Endothelial cell of umbilical vein (primary cell): ENCODE data around the gene ARHGEF12. TPM values are rescaled to one million over a fixed set of nuclear protein-coding genes. Genes with fewer than 3 reads are reported as not detected.

Source experiments
- BruUV-seq: library from RNA; stranded (reverse); fragments of 400-500 nt; replicated peaks from 2 replicates; lab custom pipeline; 2021; lab: Mats Ljungman, UMichigan
- CTCF ChIA-PET: fragments of 300-600, 350-600 bp; sonication (Branson Sonifier 250); formaldehyde crosslinking; loops from one replicate; lab custom pipeline; 2021; ENCODE audit warnings: antibody characterized with exemption, inconsistent platforms; lab: Charles Lee
- POLR2A ChIA-PET: fragments of 300-600, 350-600 bp; sonication (Branson Sonifier 250); formaldehyde crosslinking; loops from one replicate; lab custom pipeline; 2021; ENCODE audit warnings: antibody characterized with exemption, inconsistent platforms; lab: Charles Lee
- DNase-seq: peaks from one replicate; pipeline ENCODE4 v3.0.0-alpha.2; 2011; ENCODE audit warnings: low read depth, low spot score
- FAIRE-seq: peaks from 2 replicates; lab custom pipeline; 2011; peaks lifted over from hg19 to GRCh38; lab: Jason Lieb, UNC
- H2AFZ ChIP-seq: 2 replicates; pipeline ENCODE4 v1.6.0; 2012; ENCODE audit warnings: low read depth, low read length, control low read depth, inconsistent platforms
- H3K27ac ChIP-seq: 2 replicates; pipeline ENCODE4 v1.5.1; 2011; ENCODE audit warnings: low read depth, mild to moderate bottlenecking, control low read depth, low read length, moderate library complexity; ENCODE audit not compliant: insufficient read depth
- H3K27me3 ChIP-seq, 2 experiments: 2 replicates each; pipeline versions ENCODE4 v1.6.0 to v1.6.1; 2011; ENCODE audit warnings: low read length in 2 of 2, mixed read lengths in 1 of 2; ENCODE audit not compliant: control insufficient read depth in 2 of 2, insufficient read depth in 2 of 2
- H3K36me3 ChIP-seq, 2 experiments: 2 replicates in 1 of 2; 3 replicates in 1 of 2; pipeline ENCODE4 v1.5.1; 2011; ENCODE audit warnings: low read length in 2 of 2, mild to moderate bottlenecking in 1 of 2, moderate library complexity in 1 of 2; ENCODE audit not compliant: control insufficient read depth in 2 of 2, insufficient read depth in 2 of 2; ENCODE audit errors: extremely low read depth in 1 of 2
- H3K4me1 ChIP-seq: 3 replicates; pipeline ENCODE4 v1.5.1; 2011; ENCODE audit warnings: mild to moderate bottlenecking, low read length; ENCODE audit not compliant: control insufficient read depth, insufficient read depth; ENCODE audit errors: extremely low read depth
- H3K4me2 ChIP-seq: 2 replicates; pipeline ENCODE4 v1.6.1; 2011; ENCODE audit warnings: low read length, control low read depth, mixed read lengths; ENCODE audit not compliant: insufficient read depth
- H3K4me3 ChIP-seq, 3 experiments: fragments of 200-600 bp in 1 of 3; sonication (generic), shearing (Covaris generic) in 1 of 3; replicated peaks in 1 of 3; 2 replicates each; pipeline ENCODE4 v1.5.1; 2011 to 2016; ENCODE audit warnings: control low read depth in 3 of 3, low read length in 3 of 3, mild to moderate bottlenecking in 2 of 3, inconsistent platforms in 1 of 3, low read depth in 1 of 3, moderate library complexity in 1 of 3; ENCODE audit not compliant: insufficient read depth in 1 of 3
- H3K79me2 ChIP-seq: 2 replicates; pipeline ENCODE4 v1.6.0; 2012; ENCODE audit warnings: low read length, inconsistent platforms; ENCODE audit not compliant: control insufficient read depth, insufficient read depth
- H3K9ac ChIP-seq: replicated peaks from 2 replicates; pipeline ENCODE3; 2011; ENCODE audit warnings: low read length, control low read depth; ENCODE audit not compliant: insufficient read depth; ENCODE audit errors: extremely low read depth
- H3K9me1 ChIP-seq: replicated peaks from 3 replicates; pipeline ENCODE4 v1.6.0; 2011; ENCODE audit warnings: mild to moderate bottlenecking, low read length; ENCODE audit not compliant: control insufficient read depth, insufficient read depth; ENCODE audit errors: extremely low read depth
- H3K9me3 ChIP-seq: replicated peaks from 2 replicates; pipeline ENCODE4 v1.5.1; 2012; ENCODE audit warnings: low read length, inconsistent platforms; ENCODE audit not compliant: control insufficient read depth, insufficient read depth
- H4K20me1 ChIP-seq: replicated peaks from 2 replicates; pipeline ENCODE3; 2011; ENCODE audit warnings: mild to moderate bottlenecking, low read length; ENCODE audit not compliant: control insufficient read depth, insufficient read depth; ENCODE audit errors: extremely low read depth
- EZH2 ChIP-seq: IDR thresholded peaks from 2 replicates; pipeline ENCODE4 v1.6.1; 2012; ENCODE audit warnings: borderline replicate concordance, low read depth, mild to moderate bottlenecking, moderate library complexity, low read length, inconsistent platforms; ENCODE audit not compliant: severe bottlenecking
- FOS ChIP-seq: IDR thresholded peaks from 2 replicates; pipeline ENCODE4 v1.6.1; 2011; ENCODE audit warnings: mild to moderate bottlenecking, low read length, moderate library complexity, borderline replicate concordance; ENCODE audit not compliant: insufficient read depth
- GATA2 ChIP-seq: IDR thresholded peaks from 2 replicates; pipeline ENCODE4 v1.7.0; 2011; ENCODE audit warnings: low read depth, mild to moderate bottlenecking, moderate library complexity, mixed read lengths, low read length; ENCODE audit not compliant: insufficient read length, insufficient read depth
- JUN ChIP-seq: IDR thresholded peaks from 2 replicates; pipeline ENCODE4 v1.6.1; 2011; ENCODE audit warnings: borderline replicate concordance, low read depth; ENCODE audit not compliant: insufficient read length, insufficient read depth
- MYC ChIP-seq: IDR thresholded peaks from one replicate; pipeline ENCODE4 v1.6.1; 2011; ENCODE audit warnings: mild to moderate bottlenecking, low read depth, low read length
- POLR2A ChIP-seq: IDR thresholded peaks from 2 replicates; pipeline ENCODE4 v1.6.1; 2012; ENCODE audit warnings: low read depth, mild to moderate bottlenecking, control low read depth, low read length
- POLR2AphosphoS5 ChIP-seq: IDR thresholded peaks from 2 replicates; pipeline ENCODE4 v1.6.1; 2012; ENCODE audit warnings: low read depth, mild to moderate bottlenecking, control low read depth, low read length, moderate library complexity; ENCODE audit not compliant: insufficient read depth
- dilution Hi-C: fragments of 300-500 bp; cut with MboI; formaldehyde crosslinking; loops from one replicate; pipeline ENCODE4 v1.15.0; 2019; ENCODE audit warnings: low sequenced_read_pairs; ENCODE audit not compliant: extremely low pct_ligation_motif_present
- intact Hi-C: fragments of 100-400 bp; cut with micrococcal nuclease; formaldehyde crosslinking; loops from one replicate; pipeline ENCODE4 v1.10.0; 2022
- polyA plus RNA-seq, 4 experiments: library from polyadenylated mRNA; depleted of rRNA in 3 of 4; stranded (reverse) in 3 of 4; unstranded in 1 of 4; fragments of >200 nt; gene quantifications; 2 replicates each; pipeline versions ENCODE4 v1.2.1 to v1.2.3, GENCODE V29; 2011 to 2012; ENCODE audit warnings: missing spikeins in 1 of 4
- total RNA-seq: library from RNA; stranded (reverse); gene quantifications from 2 replicates; pipeline ENCODE4 v1.2.3, GENCODE V29; 2021
- TF ChIP-seq, protein P1 (sequence below): IDR thresholded peaks from 2 replicates; pipeline ENCODE4 v1.6.1; 2011; ENCODE audit not compliant: insufficient read depth, insufficient read length
- TF ChIP-seq, protein P2 (sequence below), 2 donors: IDR thresholded peaks; 1 replicate in 1 of 2; 2 replicates in 1 of 2; pipeline ENCODE4 v1.5.1; 2011; ENCODE audit warnings: low read length in 2 of 2, mild to moderate bottlenecking in 2 of 2, moderate library complexity in 2 of 2, control low read depth in 1 of 2, inconsistent platforms in 1 of 2, low read depth in 1 of 2; ENCODE audit not compliant: insufficient read depth in 1 of 2; ENCODE audit errors: extremely low read depth in 1 of 2

ARHGEF12 gene
- total and polyA plus RNA-seq, 2 donors (not counting 3 experiments of a cell fraction or from before 2014, with no cell fraction given), result 20.9 to 125 TPM

DNA sequence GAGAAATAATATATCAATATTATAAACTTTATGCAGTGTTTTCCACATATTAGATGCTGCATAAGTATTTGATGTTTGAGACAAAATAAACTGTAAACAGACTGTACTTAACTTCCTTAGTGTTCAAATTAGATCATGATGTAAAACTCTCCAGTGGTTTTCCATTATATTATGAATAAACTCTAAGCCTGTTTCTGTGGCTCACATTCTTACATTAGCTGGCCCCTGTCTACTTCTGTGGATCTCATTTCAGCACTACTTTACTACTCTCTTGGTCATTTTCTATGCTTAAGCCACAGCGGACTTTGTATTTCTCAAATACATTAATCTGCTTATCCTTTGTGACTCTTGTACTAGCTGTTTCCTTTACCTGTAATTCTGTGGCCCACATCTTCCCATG, 55.6 kb downstream of the ARHGEF12 start:
- dilution Hi-C loops (no loop called here), intact Hi-C loops (loop anchor here (1.0 to 2.0 kb wide), 3 partner anchors 8 to 33 kb away; no protein-coding TSS in a partner anchor)
- Histone ChIP-seq H3K4me3 (no peak overlapping the region), H3K36me3 (no peaks in the 10 kb centered on the region), H4K20me1 (peaks cover 21% of the 10 kb centered on the region), H3K79me2 (peaks cover 92% of the 10 kb centered on the region), H3K9me1 (no peaks in the 10 kb centered on the region), H3K4me1 (peaks cover 23% of the 10 kb centered on the region), H3K9ac (no peak overlapping the region), H3K27ac (no peak overlapping the region), H3K27me3 (no peaks in the 10 kb centered on the region), H2AFZ (no peak overlapping the region), H3K9me3 (no peaks in the 10 kb centered on the region), H3K4me2 (peak overlapping the region; percentile 2)
- no peak for FAIRE-seq
- ChIA-PET POLR2A (interaction anchor here (1.0 kb wide), 1 partner anchor 9 kb away, joined by 6 read pairs; no protein-coding TSS in a partner anchor), CTCF (interaction anchor here (0.9 to 2.5 kb wide), 9 partner anchors 9 to 109 kb away, joined by 3 to 16 read pairs (median 5); partner anchors contain the start of gene ARHGEF12)
- TF ChIP-seq GATA2 (no peak), MYC (no peak), POLR2A (no peak), EZH2 (no peak), FOS (no peak), JUN (no peak), POLR2AphosphoS5 (no peak)
- TF ChIP-seq, protein P1, sequence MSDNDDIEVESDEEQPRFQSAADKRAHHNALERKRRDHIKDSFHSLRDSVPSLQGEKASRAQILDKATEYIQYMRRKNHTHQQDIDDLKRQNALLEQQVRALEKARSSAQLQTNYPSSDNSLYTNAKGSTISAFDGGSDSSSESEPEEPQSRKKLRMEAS, result no peak
- TF ChIP-seq, protein P2, sequence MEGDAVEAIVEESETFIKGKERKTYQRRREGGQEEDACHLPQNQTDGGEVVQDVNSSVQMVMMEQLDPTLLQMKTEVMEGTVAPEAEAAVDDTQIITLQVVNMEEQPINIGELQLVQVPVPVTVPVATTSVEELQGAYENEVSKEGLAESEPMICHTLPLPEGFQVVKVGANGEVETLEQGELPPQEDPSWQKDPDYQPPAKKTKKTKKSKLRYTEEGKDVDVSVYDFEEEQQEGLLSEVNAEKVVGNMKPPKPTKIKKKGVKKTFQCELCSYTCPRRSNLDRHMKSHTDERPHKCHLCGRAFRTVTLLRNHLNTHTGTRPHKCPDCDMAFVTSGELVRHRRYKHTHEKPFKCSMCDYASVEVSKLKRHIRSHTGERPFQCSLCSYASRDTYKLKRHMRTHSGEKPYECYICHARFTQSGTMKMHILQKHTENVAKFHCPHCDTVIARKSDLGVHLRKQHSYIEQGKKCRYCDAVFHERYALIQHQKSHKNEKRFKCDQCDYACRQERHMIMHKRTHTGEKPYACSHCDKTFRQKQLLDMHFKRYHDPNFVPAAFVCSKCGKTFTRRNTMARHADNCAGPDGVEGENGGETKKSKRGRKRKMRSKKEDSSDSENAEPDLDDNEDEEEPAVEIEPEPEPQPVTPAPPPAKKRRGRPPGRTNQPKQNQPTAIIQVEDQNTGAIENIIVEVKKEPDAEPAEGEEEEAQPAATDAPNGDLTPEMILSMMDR (IDR thresholded peaks at IDR 0.05; ENCODE audit: extremely low read depth in 1 of 2, insufficient read depth in 1 of 2, low read depth in 1 of 2, low read length in 2 of 2), result no peak
- no TSS peak for BruUV-seq
- peak; percentile 23 for DNase-seq
